ACC112 (cell line): ENCODE measurements around the gene FEZF1.

Source experiments
- H2AFZ ChIP-seq: fragments of 200-600 bp; sonication (generic); one replicate; pipeline ENCODE4 v1.6.0; 2017; ENCODE audit warnings: antibody characterized with exemption, low read length; ENCODE audit not compliant: unreplicated experiment
- H3K27ac ChIP-seq: fragments of 200-600 bp; sonication (generic); 2 replicates; pipeline ENCODE4 v1.5.1; 2014; ENCODE audit warnings: low read depth, mild to moderate bottlenecking, antibody characterized with exemption, low read length, moderate library complexity
- H3K27me3 ChIP-seq: fragments of 200-600 bp; sonication (generic); 2 replicates; pipeline ENCODE4 v1.6.1; 2014; ENCODE audit warnings: mild to moderate bottlenecking, antibody characterized with exemption, low read length, moderate library complexity, mixed read lengths; ENCODE audit not compliant: insufficient read depth
- H3K36me3 ChIP-seq: fragments of 200-600 bp; sonication (generic); 2 replicates; pipeline ENCODE4 v1.6.1; 2016; ENCODE audit warnings: mild to moderate bottlenecking, antibody characterized with exemption, low read length, moderate library complexity, mixed read lengths; ENCODE audit not compliant: insufficient read depth
- H3K4me1 ChIP-seq: fragments of 200-600 bp; sonication (generic); one replicate; pipeline ENCODE4 v1.6.1; 2016; ENCODE audit warnings: low read length, mixed read lengths; ENCODE audit not compliant: insufficient read depth, unreplicated experiment, control insufficient read depth
- H3K4me3 ChIP-seq: fragments of 200-600 bp; sonication (generic); 2 replicates; pipeline ENCODE4 v1.5.1; 2014; ENCODE audit warnings: mild to moderate bottlenecking, low read depth, low read length
- H3K79me2 ChIP-seq: fragments of 200-600 bp; sonication (generic); one replicate; pipeline ENCODE4 v1.6.0; 2016; ENCODE audit warnings: low read length; ENCODE audit not compliant: control insufficient read depth, unreplicated experiment, insufficient read depth

Gene FEZF1

GRCh38 chr7:122304319-122304975, at the start of gene FEZF1:
Gene FEZF1, minus strand, starts transcription at chr7:122304750. Its CDS starts 313 bp downstream, at chr7:122304437.
- peaks cover 100% of the 10 kb centered on the region for H3K27me3 ChIP-seq
- no peaks in the 10 kb centered on the region for H3K36me3 ChIP-seq
- no peak within 1 kb of the TSS for H3K27ac ChIP-seq
- peaks cover 10% of the 10 kb centered on the region for H3K4me1 ChIP-seq
- H3K4me3 ChIP-seq, result peak within 1 kb of the TSS; percentile 59
- no peaks in the 10 kb centered on the region for H3K79me2 ChIP-seq
- H2AFZ ChIP-seq, result no peak within 1 kb of the TSS

DNA sequence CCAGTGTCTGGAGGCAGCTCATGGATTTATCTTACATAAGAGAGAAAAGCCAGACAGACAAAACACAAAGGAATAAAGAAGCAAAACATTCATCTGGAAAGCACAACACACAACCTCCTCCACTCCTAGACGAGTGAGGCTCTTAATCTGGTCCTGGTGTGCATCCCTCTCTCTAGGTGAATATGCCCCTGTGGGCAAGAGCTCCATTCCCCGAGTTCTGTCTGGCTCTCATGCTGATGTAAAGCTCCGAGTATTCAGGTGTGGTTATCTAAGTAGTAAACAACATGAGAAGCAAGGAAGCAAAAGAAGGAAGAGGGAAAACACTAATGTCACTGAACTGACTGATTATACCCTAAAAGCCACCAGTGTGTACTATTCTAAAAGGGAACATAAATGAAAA, 47.9 kb upstream of the FEZF1 start:
- H2AFZ ChIP-seq, result no peak overlapping the region

GRCh38 chr7:122350701-122351100, 46.2 kb upstream of the FEZF1 start:
- H3K4me3 ChIP-seq, result no peak overlapping the region
- H2AFZ ChIP-seq, result no peak overlapping the region
- H3K4me1 ChIP-seq, result no peaks in the 10 kb centered on the region
- H3K27ac ChIP-seq, result no peak overlapping the region
- no peaks in the 10 kb centered on the region for H3K79me2 ChIP-seq
- H3K27me3 ChIP-seq, result no peaks in the 10 kb centered on the region
- no peaks in the 10 kb centered on the region for H3K36me3 ChIP-seq

More for the DNA sequence above, 47.9 kb upstream of the FEZF1 start:
- H3K4me1 ChIP-seq, result no peaks in the 10 kb centered on the region
- H3K79me2 ChIP-seq, result no peaks in the 10 kb centered on the region
- no peak overlapping the region for H3K4me3 ChIP-seq
- H3K27me3 ChIP-seq, result no peaks in the 10 kb centered on the region
- H3K27ac ChIP-seq, result no peak overlapping the region
- no peaks in the 10 kb centered on the region for H3K36me3 ChIP-seq

DNA sequence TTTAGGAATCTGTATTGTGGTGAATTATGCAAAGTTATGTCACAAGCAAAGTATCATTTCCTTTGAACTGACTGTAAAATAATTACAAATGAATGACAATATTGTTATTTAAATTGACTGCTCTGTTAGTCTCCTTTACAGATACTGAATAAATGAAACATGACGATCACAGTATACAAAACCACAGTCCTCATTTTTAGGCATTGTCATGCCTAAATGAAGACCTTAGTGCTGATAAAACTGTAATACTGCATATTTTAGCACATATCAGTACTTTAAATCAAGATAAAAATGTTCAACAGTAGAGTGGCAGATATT, 39.7 kb upstream of the FEZF1 start:
- Histone ChIP-seq H3K27me3 (no peaks in the 10 kb centered on the region), H3K27ac (no peak overlapping the region), H3K79me2 (no peaks in the 10 kb centered on the region), H3K4me3 (no peak overlapping the region), H3K36me3 (no peaks in the 10 kb centered on the region), H2AFZ (no peak overlapping the region), H3K4me1 (no peaks in the 10 kb centered on the region)

GRCh38 chr7:122343601-122344302, 39.2 kb upstream of the FEZF1 start:
- H3K4me3 ChIP-seq, result no peak overlapping the region
- H3K4me1 ChIP-seq, result no peaks in the 10 kb centered on the region
- H2AFZ ChIP-seq, result no peak overlapping the region
- no peaks in the 10 kb centered on the region for H3K27me3 ChIP-seq
- no peak overlapping the region for H3K27ac ChIP-seq
- H3K79me2 ChIP-seq, result no peaks in the 10 kb centered on the region
- no peaks in the 10 kb centered on the region for H3K36me3 ChIP-seq

DNA sequence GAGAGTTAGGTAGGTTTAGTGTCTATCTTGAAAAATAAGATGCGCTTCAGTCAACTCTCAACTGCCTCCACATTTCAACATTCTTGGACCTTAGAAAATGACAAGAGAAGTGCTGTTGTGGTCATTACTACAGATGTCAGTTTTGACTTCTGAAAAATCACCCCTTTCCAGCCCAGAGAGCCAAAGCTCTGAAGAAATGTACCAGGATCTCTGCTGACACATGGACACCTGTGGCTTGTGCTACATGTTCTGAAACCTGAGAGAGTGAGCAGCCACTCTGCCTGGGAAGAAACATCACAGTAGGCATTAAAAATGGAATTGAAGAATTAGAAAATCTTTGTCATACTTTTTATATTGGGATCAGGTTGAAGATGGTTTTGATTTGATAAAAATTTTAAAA, 35.9 kb upstream of the FEZF1 start:
- Histone ChIP-seq H3K79me2 (no peaks in the 10 kb centered on the region), H2AFZ (no peak overlapping the region), H3K27ac (no peak overlapping the region), H3K4me1 (no peaks in the 10 kb centered on the region), H3K27me3 (no peaks in the 10 kb centered on the region), H3K4me3 (no peak overlapping the region), H3K36me3 (no peaks in the 10 kb centered on the region)

DNA sequence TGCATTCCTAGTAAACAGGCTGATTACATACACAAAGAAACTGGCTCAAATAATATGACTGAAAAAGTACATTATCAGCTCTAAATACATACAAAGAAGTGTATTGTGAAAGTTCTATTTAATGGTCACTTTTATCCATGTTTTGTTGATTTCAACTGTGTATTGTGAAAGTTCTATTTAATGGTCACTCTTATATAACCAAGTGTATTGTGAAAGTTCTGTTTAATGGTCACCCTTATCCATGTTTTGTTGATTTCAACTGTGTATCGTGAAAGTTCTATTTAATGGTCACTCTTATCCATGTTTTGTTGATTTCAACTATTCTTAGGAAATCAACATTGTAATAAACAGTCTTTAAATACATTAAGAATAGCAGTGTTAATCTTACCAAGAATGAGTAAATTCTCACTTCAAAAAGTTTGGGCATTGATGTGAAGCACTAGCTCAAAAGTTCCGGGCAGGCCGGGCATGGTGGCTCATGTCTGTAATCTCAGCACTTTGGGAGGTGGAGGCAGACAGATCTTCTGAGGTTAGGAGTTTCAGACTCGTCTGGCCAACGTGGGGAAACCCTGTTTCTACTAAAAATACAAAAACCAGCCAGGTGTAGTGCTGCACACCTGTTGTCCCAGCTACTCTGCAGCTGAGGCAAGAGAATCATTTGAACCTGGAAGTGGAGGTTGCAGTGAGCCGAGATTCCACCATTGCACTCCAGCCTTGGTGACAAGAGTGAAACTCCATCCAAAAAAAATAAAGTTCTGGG, 34.8 kb upstream of the FEZF1 start:
- no peak overlapping the region for H3K4me3 ChIP-seq
- no peak overlapping the region for H2AFZ ChIP-seq
- H3K79me2 ChIP-seq, result no peaks in the 10 kb centered on the region
- no peak overlapping the region for H3K27ac ChIP-seq
- no peaks in the 10 kb centered on the region for H3K4me1 ChIP-seq
- H3K27me3 ChIP-seq, result no peaks in the 10 kb centered on the region
- no peaks in the 10 kb centered on the region for H3K36me3 ChIP-seq

DNA sequence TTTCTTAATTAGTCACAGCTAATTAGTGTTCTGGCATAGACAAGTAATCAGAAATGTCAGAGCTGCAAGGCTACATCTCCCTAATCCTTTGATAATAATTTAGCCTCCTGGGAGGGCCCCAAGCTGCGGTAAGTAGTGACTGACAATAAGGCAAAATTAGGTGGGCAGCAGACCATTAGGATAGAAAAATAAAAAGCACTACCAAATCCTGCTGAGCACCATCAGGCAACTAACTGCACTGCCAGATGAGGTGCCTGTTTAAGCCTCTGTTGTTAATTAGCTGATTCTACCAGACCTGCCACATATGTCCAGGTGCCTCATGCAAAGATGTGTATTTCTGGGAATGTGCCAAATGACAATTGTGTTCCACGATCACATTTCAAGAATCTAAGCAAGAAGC, 32.5 kb upstream of the FEZF1 start:
- no peak overlapping the region for H3K4me3 ChIP-seq
- H2AFZ ChIP-seq, result no peak overlapping the region
- H3K27ac ChIP-seq, result no peak overlapping the region
- no peaks in the 10 kb centered on the region for H3K36me3 ChIP-seq
- H3K4me1 ChIP-seq, result no peaks in the 10 kb centered on the region
- no peaks in the 10 kb centered on the region for H3K79me2 ChIP-seq
- H3K27me3 ChIP-seq, result no peaks in the 10 kb centered on the region

- Histone ChIP-seq H3K4me1 (no peaks in the 10 kb centered on the region), H2AFZ (no peak overlapping the region), H3K79me2 (no peaks in the 10 kb centered on the region), H3K36me3 (no peaks in the 10 kb centered on the region), H3K27me3 (no peaks in the 10 kb centered on the region), H3K27ac (no peak overlapping the region), H3K4me3 (no peak overlapping the region)
Measured at GRCh38 chr7:122329145-122329802, 24.7 kb upstream of the FEZF1 start.

GRCh38 chr7:122327969-122328368, 23.4 kb upstream of the FEZF1 start:
- Histone ChIP-seq H3K36me3 (no peaks in the 10 kb centered on the region), H3K4me3 (no peak overlapping the region), H3K4me1 (no peaks in the 10 kb centered on the region), H3K27me3 (no peaks in the 10 kb centered on the region), H3K27ac (no peak overlapping the region), H3K79me2 (no peaks in the 10 kb centered on the region), H2AFZ (no peak overlapping the region)
